K562 (cell line): ENCODE measurements around the gene MAGEB2.

Source experiments
- ATF7 ChIP-seq: fragments of 450-650 bp; IDR thresholded peaks from 2 replicates; pipeline ENCODE4 v1.7.1; 2014; ENCODE audit warnings: mild to moderate bottlenecking, moderate library complexity
- CCNT2 ChIP-seq: IDR thresholded peaks from 2 replicates; pipeline ENCODE4 v1.6.1; 2011; ENCODE audit warnings: borderline replicate concordance, low read depth, mild to moderate bottlenecking, moderate library complexity, mixed read lengths, low read length; ENCODE audit not compliant: insufficient read length; ENCODE audit errors: extremely low read depth
- EP300 ChIP-seq: IDR thresholded peaks from 2 replicates; pipeline ENCODE4 v1.6.1; 2012; ENCODE audit warnings: low read length, improper control_type of control experiment
- EZH2 ChIP-seq: IDR thresholded peaks from 2 replicates; pipeline ENCODE4 v1.6.1; 2012; ENCODE audit warnings: low read depth, mild to moderate bottlenecking, inconsistent platforms, low read length, borderline replicate concordance
- GABPA ChIP-seq: fragments of 200-800 bp; sonication (Bioruptor generic); conservative IDR thresholded peaks from 2 replicates; pipeline ENCODE4 v1.6.1; 2016; ENCODE audit warnings: low read depth, missing genetic modification characterization, missing compliant biosample characterization
- JUNB ChIP-seq: fragments of 450-650 bp; formaldehyde crosslinking; conservative IDR thresholded peaks from 2 replicates; pipeline ENCODE4 v1.4.0; 2020; ENCODE audit warnings: mild to moderate bottlenecking
- KLF6 ChIP-seq: fragments of 250-450 bp; sonication (Bioruptor Pico); IDR thresholded peaks from 2 replicates; pipeline ENCODE4 v1.4.0; 2020; ENCODE audit warnings: mild to moderate bottlenecking, moderate library complexity, borderline replicate concordance
- POLR2A ChIP-seq: fragments of 450-650 bp; conservative IDR thresholded peaks from 2 replicates; pipeline ENCODE4 v1.6.1; 2016
- RBM34 ChIP-seq: fragments of 200-400 bp; formaldehyde crosslinking; IDR thresholded peaks from 2 replicates; pipeline ENCODE4 v1.6.1; 2018; ENCODE audit warnings: low read length, borderline replicate concordance; ENCODE audit not compliant: insufficient read depth
- SIN3A ChIP-seq, 2 experiments: fragments of 150-350 bp in 1 of 2; IDR thresholded peaks; 2 replicates each; pipeline ENCODE4 v1.6.1; 2011 to 2016; ENCODE audit warnings: borderline replicate concordance in 2 of 2, low read depth in 2 of 2, low read length in 2 of 2, mild to moderate bottlenecking in 2 of 2, moderate library complexity in 2 of 2; ENCODE audit not compliant: control insufficient read depth in 1 of 2
- SIRT6 ChIP-seq: IDR thresholded peaks from one replicate; pipeline ENCODE4 v1.6.1; 2012; ENCODE audit warnings: low read depth, mild to moderate bottlenecking, control low read depth, inconsistent platforms, low read length, moderate library complexity
- TAF1 ChIP-seq: IDR thresholded peaks from 2 replicates; pipeline ENCODE4 v1.6.1; 2011; ENCODE audit warnings: mild to moderate bottlenecking, low read length, moderate library complexity; ENCODE audit not compliant: insufficient read depth, control insufficient read depth, severe bottlenecking; ENCODE audit errors: extremely low read depth
- ZNF398 ChIP-seq: fragments of 250-450 bp; sonication (Bioruptor Pico); IDR thresholded peaks from 2 replicates; pipeline ENCODE4 v1.8.0; 2021; ENCODE audit warnings: moderate library complexity, mild to moderate bottlenecking, inconsistent platforms
- TF ChIP-seq, protein P1 (sequence below), 3 experiments: IDR thresholded peaks in 2 of 3; conservative IDR thresholded peaks in 1 of 3; 2 replicates each; pipeline ENCODE4 v1.5.1; 2011 to 2012; ENCODE audit warnings: low read length in 3 of 3, mild to moderate bottlenecking in 3 of 3, control low read depth in 2 of 3, improper control_type of control experiment in 1 of 3, inconsistent platforms in 1 of 3, low read depth in 1 of 3, mixed read lengths in 1 of 3, moderate library complexity in 1 of 3; ENCODE audit not compliant: insufficient read depth in 2 of 3

GRCh38 chrX:30248854-30249253, 33.5 kb downstream of the MAGEB2 start:
- TF ChIP-seq RBM34 = no peak
- no peak for TF ChIP-seq GABPA
- no peak for TF ChIP-seq EP300
- TF ChIP-seq CCNT2 = no peak
- TF ChIP-seq KLF6 (CRISPR knock-in tag) = no peak
- TF ChIP-seq JUNB (CRISPR knock-in tag) = no peak
- no peak for TF ChIP-seq TAF1
- TF ChIP-seq ATF7 = no peak
- no peak for TF ChIP-seq SIN3A (IDR thresholded peaks at IDR 0.05; ENCODE audit: borderline replicate concordance in 2 of 2, control insufficient read depth in 1 of 2, low read depth in 2 of 2, low read length in 2 of 2)
- TF ChIP-seq, protein P1, sequence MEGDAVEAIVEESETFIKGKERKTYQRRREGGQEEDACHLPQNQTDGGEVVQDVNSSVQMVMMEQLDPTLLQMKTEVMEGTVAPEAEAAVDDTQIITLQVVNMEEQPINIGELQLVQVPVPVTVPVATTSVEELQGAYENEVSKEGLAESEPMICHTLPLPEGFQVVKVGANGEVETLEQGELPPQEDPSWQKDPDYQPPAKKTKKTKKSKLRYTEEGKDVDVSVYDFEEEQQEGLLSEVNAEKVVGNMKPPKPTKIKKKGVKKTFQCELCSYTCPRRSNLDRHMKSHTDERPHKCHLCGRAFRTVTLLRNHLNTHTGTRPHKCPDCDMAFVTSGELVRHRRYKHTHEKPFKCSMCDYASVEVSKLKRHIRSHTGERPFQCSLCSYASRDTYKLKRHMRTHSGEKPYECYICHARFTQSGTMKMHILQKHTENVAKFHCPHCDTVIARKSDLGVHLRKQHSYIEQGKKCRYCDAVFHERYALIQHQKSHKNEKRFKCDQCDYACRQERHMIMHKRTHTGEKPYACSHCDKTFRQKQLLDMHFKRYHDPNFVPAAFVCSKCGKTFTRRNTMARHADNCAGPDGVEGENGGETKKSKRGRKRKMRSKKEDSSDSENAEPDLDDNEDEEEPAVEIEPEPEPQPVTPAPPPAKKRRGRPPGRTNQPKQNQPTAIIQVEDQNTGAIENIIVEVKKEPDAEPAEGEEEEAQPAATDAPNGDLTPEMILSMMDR (IDR thresholded peaks at IDR 0.05 in 2 of 3, conservative IDR thresholded peaks at IDR 0.05 in 1 of 3; ENCODE audit: insufficient read depth in 2 of 3, low read depth in 1 of 3, low read length in 3 of 3) = no peak
- TF ChIP-seq SIRT6 = no peak
- no peak for TF ChIP-seq ZNF398 (CRISPR knock-in tag)
- TF ChIP-seq POLR2A = no peak
- no peak for TF ChIP-seq EZH2
